ENCODE measurements around the gene EIPR1. TPM values are rescaled to one million over a fixed set of nuclear protein-coding genes. Genes with fewer than 3 reads are reported as not detected.
A peak's percentile ranks its signal among the peaks of the same experiment; 100 is the strongest.

The EIPR1 gene
- total and polyA plus RNA-seq, 2 experiments from 2014 or later: 17.4 to 46.3 TPM

DNA sequence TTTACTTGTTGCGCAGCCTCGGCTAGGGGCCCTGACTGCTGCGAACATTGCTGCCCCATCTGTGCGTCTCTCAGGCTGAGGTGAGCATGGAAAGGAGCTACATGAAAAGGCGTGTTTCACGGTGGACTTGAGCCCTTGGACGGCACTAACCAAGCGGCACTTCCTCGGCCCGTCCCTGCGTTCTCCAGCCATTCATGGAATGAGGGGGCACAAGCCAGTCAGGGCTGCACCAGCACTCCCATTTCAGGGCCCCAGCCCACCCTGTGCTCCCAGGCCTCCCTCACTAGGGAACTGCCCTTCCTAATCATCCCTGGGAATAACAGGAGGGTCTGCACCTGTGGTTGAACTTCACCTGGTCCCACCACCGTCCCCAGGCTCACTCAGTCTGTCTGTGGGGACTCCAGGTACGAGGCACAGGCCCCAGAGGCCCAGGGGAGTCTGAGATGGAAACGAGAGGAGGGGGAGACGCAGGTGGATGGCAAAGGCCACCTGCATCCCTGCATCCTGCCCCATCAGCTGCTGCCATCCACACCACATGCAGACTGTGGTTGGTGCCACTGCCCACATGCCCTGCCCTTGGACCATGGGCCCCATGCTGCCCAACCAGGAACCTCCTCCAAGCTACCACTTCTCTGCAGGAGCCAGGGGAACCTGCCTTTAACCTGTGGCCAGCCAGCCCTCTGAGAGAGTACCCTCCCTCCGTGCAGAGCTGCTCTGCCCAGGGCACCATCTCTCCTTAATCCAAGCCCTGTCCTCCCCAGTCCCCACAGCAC, 99.7 kb downstream of the EIPR1 start:
- no peaks in the 10 kb centered on the region for H3K4me1 ChIP-seq (ENCODE audit: insufficient read depth)
- H3K4me2 ChIP-seq: no peak overlapping the region
- H2AFZ ChIP-seq: no peak overlapping the region
- H3K36me3 ChIP-seq (ENCODE audit: insufficient read depth): no peaks in the 10 kb centered on the region
- Mint-ChIP-seq H3K27ac (peak overlapping the region; percentile 36; the same call in 1 of the 2 replicates), H3K4me1 (peaks cover 14% of the 10 kb centered on the region), H3K9me3 (peaks cover 13% of the 10 kb centered on the region; the same call in 2 of the 3 replicates), H3K4me3 (no peak overlapping the region), H3K36me3 (ENCODE audit: low read depth) (peaks cover 24% of the 10 kb centered on the region; the same call in 2 of the 3 replicates), H3K27me3 (ENCODE audit: insufficient read depth, low read depth, poor library complexity) (peaks cover 3% of the 10 kb centered on the region)
- peaks cover 25% of the 10 kb centered on the region for H3K79me2 ChIP-seq (replicated peaks; ENCODE audit: insufficient read depth)
- no peak overlapping the region for H3K27ac ChIP-seq (ENCODE audit: low read depth)
- no peak overlapping the region for H3K4me3 ChIP-seq
- no peaks in the 10 kb centered on the region for H3K27me3 ChIP-seq (ENCODE audit: insufficient read depth)
- no peak for TF ChIP-seq NANOG (IDR thresholded peaks at IDR 0.05; ENCODE audit: borderline replicate concordance)
- no peak for TF ChIP-seq POLR2AphosphoS5 (IDR thresholded peaks at IDR 0.05; ENCODE audit: low read depth)
- TF ChIP-seq EZH2 (IDR thresholded peaks at IDR 0.05; ENCODE audit: low read depth, unreplicated experiment): no peak
- TF ChIP-seq, protein P1, sequence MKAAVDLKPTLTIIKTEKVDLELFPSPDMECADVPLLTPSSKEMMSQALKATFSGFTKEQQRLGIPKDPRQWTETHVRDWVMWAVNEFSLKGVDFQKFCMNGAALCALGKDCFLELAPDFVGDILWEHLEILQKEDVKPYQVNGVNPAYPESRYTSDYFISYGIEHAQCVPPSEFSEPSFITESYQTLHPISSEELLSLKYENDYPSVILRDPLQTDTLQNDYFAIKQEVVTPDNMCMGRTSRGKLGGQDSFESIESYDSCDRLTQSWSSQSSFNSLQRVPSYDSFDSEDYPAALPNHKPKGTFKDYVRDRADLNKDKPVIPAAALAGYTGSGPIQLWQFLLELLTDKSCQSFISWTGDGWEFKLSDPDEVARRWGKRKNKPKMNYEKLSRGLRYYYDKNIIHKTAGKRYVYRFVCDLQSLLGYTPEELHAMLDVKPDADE (IDR thresholded peaks at IDR 0.05): no peak
- TF ChIP-seq CREB1 (CRISPR knock-in tag; IDR thresholded peaks at IDR 0.05; ENCODE audit: low read depth): no peak
- no peak for TF ChIP-seq ZNF114 (CRISPR knock-in tag; IDR thresholded peaks at IDR 0.05)
- no peak for TF ChIP-seq JUNB (IDR thresholded peaks at IDR 0.05; ENCODE audit: unreplicated experiment)
- TF ChIP-seq, protein P2, sequence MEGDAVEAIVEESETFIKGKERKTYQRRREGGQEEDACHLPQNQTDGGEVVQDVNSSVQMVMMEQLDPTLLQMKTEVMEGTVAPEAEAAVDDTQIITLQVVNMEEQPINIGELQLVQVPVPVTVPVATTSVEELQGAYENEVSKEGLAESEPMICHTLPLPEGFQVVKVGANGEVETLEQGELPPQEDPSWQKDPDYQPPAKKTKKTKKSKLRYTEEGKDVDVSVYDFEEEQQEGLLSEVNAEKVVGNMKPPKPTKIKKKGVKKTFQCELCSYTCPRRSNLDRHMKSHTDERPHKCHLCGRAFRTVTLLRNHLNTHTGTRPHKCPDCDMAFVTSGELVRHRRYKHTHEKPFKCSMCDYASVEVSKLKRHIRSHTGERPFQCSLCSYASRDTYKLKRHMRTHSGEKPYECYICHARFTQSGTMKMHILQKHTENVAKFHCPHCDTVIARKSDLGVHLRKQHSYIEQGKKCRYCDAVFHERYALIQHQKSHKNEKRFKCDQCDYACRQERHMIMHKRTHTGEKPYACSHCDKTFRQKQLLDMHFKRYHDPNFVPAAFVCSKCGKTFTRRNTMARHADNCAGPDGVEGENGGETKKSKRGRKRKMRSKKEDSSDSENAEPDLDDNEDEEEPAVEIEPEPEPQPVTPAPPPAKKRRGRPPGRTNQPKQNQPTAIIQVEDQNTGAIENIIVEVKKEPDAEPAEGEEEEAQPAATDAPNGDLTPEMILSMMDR (conservative IDR thresholded peaks at IDR 0.05; ENCODE audit: low read depth in 2 of 2): no peak
- TF ChIP-seq ZNF331 (CRISPR knock-in tag; IDR thresholded peaks at IDR 0.05; ENCODE audit: low read depth): no peak
- TF ChIP-seq, protein P3, sequence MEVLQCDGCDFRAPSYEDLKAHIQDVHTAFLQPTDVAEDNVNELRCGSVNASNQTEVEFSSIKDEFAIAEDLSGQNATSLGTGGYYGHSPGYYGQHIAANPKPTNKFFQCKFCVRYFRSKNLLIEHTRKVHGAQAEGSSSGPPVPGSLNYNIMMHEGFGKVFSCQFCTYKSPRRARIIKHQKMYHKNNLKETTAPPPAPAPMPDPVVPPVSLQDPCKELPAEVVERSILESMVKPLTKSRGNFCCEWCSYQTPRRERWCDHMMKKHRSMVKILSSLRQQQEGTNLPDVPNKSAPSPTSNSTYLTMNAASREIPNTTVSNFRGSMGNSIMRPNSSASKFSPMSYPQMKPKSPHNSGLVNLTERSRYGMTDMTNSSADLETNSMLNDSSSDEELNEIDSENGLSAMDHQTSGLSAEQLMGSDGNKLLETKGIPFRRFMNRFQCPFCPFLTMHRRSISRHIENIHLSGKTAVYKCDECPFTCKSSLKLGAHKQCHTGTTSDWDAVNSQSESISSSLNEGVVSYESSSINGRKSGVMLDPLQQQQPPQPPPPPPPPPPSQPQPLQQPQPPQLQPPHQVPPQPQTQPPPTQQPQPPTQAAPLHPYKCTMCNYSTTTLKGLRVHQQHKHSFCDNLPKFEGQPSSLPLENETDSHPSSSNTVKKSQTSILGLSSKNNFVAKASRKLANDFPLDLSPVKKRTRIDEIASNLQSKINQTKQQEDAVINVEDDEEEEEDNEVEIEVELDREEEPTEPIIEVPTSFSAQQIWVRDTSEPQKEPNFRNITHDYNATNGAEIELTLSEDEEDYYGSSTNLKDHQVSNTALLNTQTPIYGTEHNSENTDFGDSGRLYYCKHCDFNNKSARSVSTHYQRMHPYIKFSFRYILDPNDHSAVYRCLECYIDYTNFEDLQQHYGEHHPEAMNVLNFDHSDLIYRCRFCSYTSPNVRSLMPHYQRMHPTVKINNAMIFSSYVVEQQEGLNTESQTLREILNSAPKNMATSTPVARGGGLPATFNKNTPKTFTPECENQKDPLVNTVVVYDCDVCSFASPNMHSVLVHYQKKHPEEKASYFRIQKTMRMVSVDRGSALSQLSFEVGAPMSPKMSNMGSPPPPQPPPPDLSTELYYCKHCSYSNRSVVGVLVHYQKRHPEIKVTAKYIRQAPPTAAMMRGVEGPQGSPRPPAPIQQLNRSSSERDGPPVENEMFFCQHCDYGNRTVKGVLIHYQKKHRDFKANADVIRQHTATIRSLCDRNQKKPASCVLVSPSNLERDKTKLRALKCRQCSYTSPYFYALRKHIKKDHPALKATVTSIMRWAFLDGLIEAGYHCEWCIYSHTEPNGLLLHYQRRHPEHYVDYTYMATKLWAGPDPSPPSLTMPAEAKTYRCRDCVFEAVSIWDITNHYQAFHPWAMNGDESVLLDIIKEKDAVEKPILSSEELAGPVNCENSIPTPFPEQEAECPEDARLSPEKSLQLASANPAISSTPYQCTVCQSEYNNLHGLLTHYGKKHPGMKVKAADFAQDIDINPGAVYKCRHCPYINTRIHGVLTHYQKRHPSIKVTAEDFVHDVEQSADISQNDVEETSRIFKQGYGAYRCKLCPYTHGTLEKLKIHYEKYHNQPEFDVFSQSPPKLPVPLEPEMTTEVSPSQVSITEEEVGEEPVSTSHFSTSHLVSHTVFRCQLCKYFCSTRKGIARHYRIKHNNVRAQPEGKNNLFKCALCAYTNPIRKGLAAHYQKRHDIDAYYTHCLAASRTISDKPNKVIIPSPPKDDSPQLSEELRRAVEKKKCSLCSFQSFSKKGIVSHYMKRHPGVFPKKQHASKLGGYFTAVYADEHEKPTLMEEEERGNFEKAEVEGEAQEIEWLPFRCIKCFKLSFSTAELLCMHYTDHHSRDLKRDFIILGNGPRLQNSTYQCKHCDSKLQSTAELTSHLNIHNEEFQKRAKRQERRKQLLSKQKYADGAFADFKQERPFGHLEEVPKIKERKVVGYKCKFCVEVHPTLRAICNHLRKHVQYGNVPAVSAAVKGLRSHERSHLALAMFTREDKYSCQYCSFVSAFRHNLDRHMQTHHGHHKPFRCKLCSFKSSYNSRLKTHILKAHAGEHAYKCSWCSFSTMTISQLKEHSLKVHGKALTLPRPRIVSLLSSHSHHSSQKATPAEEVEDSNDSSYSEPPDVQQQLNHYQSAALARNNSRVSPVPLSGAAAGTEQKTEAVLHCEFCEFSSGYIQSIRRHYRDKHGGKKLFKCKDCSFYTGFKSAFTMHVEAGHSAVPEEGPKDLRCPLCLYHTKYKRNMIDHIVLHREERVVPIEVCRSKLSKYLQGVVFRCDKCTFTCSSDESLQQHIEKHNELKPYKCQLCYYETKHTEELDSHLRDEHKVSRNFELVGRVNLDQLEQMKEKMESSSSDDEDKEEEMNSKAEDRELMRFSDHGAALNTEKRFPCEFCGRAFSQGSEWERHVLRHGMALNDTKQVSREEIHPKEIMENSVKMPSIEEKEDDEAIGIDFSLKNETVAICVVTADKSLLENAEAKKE (CRISPR knock-in tag; IDR thresholded peaks at IDR 0.05): no peak
- TF ChIP-seq, protein P4, sequence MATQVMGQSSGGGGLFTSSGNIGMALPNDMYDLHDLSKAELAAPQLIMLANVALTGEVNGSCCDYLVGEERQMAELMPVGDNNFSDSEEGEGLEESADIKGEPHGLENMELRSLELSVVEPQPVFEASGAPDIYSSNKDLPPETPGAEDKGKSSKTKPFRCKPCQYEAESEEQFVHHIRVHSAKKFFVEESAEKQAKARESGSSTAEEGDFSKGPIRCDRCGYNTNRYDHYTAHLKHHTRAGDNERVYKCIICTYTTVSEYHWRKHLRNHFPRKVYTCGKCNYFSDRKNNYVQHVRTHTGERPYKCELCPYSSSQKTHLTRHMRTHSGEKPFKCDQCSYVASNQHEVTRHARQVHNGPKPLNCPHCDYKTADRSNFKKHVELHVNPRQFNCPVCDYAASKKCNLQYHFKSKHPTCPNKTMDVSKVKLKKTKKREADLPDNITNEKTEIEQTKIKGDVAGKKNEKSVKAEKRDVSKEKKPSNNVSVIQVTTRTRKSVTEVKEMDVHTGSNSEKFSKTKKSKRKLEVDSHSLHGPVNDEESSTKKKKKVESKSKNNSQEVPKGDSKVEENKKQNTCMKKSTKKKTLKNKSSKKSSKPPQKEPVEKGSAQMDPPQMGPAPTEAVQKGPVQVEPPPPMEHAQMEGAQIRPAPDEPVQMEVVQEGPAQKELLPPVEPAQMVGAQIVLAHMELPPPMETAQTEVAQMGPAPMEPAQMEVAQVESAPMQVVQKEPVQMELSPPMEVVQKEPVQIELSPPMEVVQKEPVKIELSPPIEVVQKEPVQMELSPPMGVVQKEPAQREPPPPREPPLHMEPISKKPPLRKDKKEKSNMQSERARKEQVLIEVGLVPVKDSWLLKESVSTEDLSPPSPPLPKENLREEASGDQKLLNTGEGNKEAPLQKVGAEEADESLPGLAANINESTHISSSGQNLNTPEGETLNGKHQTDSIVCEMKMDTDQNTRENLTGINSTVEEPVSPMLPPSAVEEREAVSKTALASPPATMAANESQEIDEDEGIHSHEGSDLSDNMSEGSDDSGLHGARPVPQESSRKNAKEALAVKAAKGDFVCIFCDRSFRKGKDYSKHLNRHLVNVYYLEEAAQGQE (IDR thresholded peaks at IDR 0.05; ENCODE audit: unreplicated experiment): no peak
- no peak for TF ChIP-seq STAT1 (IDR thresholded peaks at IDR 0.05; ENCODE audit: unreplicated experiment)
- ATAC-seq: no peak; the same call in 2 of the 3 replicates
- H3K9me2 ChIP-seq (ENCODE audit: insufficient read depth): no peaks in the 10 kb centered on the region
- peaks cover 3% of the 10 kb centered on the region; the same call in 1 of the 2 replicates for H4K20me1 ChIP-seq (replicated peaks; ENCODE audit: insufficient read depth)
- DNase-seq (ENCODE audit: low spot score): no peak
- H3F3A ChIP-seq (replicated peaks; ENCODE audit: low read depth): no peaks in the 10 kb centered on the region
